A549 treated with dexamethasone at 1 μM for 4 hours (cell line): Measurements from ENCODE around the gene PDK1. TPM values are rescaled to one million over a fixed set of nuclear protein-coding genes. Genes with fewer than 3 reads are reported as not detected.

ENCODE experiments used
- total RNA-seq: library from RNA; stranded (reverse); fragments of 200-300 nt; extraction: Qiagen RNA extraction; gene quantifications from 5 replicates; pipeline ENCODE4 v1.2.3, GENCODE V29; 2022

PDK1 gene
- 2.4 to 5.1 TPM (median 3.9 TPM) in 5 replicates for total RNA-seq

DNA sequence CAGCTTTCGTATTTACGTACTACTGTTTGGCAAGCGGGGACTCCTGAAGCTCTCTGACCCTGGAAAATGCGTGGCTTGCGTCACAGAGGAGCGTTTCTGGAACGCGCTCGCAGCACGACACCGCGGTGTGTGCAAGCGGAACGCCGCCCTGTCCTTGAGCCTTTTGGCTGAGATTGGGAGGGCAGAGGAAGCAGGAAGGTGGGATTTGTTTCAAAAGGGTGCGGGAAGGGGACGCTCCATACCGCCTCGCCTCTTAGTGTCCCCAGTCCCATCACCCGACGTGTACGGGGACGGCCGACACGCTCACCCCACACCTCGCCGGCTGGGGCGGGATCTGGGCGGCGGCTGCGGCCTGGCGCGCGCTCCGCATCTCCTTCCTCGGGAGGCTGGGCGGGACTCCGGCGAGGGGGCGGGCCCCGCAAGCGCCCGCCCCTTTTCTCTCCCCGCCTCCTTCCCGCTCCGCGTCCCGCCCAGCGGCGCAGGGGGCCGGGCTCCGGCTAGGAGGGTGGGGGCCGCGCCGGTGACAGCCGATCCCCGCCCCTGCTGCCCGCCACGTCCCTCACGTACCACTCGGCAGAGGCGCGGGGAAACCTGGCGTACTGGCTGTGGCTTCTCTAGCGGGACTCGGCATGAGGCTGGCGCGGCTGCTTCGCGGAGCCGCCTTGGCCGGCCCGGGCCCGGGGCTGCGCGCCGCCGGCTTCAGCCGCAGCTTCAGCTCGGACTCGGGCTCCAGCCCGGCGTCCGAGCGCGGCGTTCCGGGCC lies at the start of gene PDK1:
TSS of gene PDK1 (plus strand) at position 569 of the 762 bp plus-strand sequence. CDS start at position 630, 61 bp downstream.

Other genes starting within 250 kb of the PDK1 start
- 39.1 to 59.5 TPM (median 51.5 TPM) in 5 replicates for gene ITGA6, start 128.5 kb upstream of the PDK1 start, total RNA-seq
- 0.15 to 0.47 TPM (median 0.27 TPM) in 5 replicates for gene RAPGEF4, start 179.8 kb downstream of the PDK1 start, total RNA-seq